GM19099 (cell line): ENCODE measurements around the gene UQCC5.

Experiments used
- POLR2A ChIP-seq: IDR thresholded peaks from 3 replicates; pipeline ENCODE4 v1.6.1; 2011; ENCODE audit warnings: low read depth; ENCODE audit not compliant: insufficient read length; ENCODE audit errors: extremely low read depth

UQCC5 gene

DNA sequence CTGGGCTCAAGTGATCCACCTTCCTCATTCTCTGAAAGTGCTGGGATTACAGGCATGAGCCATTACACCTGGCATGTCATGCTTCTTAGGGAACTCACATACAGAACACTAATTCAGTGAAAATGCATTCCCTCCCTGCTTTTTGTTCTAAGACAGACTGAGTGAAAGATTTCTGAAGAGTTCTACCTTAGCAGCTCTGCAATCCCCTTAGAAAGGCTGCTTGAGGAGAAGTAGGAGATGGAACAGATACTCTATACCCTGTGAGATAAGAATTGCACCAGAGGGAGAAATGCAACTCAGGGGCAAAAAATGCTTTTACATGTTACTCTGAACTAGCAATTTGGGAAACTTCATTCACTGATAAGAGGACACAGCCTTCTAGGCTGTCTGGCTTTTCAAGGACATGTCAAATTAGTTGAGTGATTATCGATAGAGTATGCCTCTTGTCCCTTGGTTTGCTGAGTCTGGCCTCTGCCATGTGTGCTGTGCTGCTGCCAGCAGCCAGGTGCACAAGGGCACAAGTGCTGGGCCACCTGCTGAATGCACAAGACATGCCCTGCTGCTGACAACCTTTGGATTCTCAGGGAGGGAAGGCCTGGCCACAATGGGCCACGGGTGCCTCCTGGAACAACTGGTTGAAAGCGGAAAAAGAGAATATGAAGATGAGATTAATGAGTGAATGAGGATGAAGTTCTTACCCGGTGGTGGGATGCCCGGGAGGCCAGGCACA lies 17.8 kb downstream of the UQCC5 start:
- TF ChIP-seq POLR2A: no peak

DNA sequence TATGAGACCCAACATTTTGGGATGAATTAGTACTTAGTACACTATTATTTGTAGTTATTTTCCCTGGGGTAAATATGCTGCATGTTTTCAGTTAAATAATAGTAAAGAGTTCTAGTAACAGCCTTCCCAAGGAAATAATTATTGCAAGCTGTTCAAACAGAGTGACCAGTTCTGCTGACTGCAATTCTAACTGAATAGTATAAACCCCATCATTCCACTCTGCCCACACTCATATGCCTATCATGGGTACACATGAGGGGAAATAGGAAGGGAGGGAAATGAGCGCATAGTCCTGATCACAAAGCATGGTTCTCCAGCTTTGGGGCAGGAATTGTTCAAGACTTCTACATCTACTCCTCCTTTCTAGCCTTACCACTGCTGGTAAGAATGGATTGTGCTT lies 18.7 kb downstream of the UQCC5 start:
- TF ChIP-seq POLR2A: no peak

DNA sequence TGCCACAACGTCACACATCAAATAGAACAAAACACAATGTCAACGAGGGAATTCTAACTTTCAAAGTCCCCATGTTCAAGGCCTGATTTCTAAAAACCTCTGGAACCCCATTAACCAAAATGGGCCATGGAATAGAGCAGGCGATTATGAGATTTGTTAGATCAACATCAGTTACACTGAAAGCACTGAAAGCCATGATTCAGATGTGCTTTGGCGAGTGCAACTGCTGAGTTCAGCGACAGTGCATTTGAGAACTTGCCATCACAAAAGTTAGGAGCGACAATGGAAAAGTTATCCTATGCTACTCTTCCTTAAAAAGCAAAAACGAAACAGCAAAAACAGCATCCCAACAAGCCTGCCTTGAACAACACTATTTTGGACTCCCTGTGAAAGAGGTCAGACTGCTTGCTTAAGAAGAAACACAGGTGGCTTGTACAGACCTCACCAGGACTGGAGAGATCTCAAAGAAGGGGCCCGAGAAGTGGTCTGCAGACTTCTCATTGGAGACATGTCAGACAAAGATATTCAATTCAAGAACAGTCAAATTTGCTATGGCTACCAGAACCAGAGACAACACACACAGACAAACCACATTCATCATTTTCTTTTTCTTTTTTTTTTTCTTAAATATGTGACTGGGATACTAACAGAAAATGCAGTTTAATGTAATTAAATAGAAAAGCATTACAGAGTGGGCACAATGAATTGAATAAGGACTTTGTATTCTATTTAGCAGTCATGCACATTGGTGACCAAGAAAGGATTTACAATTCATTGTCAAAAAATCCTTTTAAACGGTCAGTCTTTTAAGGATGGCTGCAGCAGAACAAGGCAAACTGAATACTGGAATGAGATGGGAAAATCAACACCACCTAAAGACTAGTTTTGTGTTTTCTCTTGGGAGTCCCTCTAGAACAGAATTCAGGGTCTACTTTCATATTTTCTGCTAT lies 20.9 kb downstream of the UQCC5 start:
- no peak for TF ChIP-seq POLR2A

DNA sequence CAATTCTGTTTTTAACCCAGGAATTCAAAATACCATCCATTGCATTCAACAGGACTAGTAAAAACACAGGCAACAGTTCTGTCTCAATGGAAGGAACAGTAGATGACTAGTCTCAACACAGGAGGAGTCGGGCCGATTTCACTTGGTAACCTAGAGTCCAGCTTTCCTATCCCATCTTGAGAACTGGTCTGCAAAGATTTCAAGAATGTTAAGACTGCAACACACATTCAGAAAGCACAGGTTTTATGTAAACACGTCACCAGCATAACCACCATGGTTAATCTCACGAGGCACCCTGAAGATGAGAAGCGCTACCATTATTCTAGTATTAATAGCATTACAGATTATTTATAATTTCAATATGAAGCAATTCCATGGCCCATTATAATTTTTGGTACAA lies 22.0 kb downstream of the UQCC5 start:
- no peak for TF ChIP-seq POLR2A

DNA sequence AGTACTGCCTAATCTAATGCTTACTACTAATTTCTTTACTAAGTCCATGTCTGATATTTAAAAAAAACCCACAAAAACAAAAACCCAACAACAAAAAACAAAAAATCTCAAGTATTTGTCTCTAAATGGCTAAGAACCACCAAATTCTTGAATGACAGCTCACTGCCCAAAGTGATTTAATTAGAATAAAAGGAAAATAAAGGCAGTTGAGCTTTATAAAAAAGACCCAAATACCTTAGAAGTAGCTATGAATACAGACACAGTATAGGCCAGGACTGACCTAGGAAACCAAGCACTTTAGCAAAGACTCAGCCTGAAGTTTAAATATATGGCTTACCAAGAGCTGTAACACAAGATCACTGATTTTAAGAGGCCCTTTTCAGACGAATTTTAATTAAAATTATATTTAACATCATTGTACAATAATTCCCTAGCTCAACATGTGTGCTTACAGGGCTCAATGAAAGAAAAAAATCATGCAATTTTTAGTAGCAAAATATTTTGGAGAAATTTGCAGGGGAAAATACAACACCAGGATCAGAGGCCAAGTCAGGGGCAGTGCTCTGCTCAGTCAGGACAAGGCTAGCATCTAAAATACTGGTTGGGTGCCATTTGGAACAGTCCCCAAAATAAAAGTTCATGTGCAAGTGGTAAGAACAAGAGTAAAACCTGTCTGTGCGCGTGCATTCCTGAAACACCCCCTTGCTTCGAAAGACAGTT lies 24.8 kb downstream of the UQCC5 start:
- TF ChIP-seq POLR2A: no peak

DNA sequence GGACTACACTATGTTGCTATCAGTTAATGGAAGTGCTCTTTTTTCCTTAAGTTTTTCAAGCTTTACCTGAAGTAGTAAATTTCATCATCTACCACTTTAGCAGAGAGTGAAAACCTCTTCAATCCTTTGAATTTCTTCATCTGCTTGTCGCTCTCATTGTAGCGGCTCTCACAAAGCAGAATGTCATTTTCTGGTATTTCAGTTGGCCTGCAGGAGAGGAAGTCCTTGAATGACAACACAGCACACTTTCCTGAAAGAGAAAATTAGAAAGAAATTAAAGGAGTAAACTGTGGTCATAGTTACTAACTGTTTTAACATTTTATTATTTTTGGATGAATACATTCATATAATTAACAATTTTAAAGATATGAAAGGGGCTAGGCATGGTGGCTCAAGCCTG lies 27.6 kb downstream of the UQCC5 start:
- no peak for TF ChIP-seq POLR2A

DNA sequence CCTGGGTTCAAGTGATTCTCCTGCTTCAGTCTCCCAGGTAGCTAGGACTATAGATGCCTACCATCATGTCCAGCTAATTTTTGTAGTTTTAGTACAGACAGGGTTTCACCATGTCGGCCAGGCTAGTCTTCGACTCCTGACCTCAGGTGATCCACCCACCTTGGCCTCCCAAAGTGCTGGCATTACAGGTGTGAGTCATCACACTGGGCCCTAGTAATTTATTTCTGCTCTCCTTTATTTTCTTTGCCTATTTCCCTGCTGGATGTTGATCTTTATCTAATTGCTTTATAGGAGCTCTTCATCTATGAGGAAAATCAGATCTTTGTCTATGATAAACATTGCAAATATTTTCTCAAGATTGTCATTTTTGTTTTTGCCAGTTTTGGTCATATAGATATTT lies 31.7 kb downstream of the UQCC5 start:
- no peak for TF ChIP-seq POLR2A

DNA sequence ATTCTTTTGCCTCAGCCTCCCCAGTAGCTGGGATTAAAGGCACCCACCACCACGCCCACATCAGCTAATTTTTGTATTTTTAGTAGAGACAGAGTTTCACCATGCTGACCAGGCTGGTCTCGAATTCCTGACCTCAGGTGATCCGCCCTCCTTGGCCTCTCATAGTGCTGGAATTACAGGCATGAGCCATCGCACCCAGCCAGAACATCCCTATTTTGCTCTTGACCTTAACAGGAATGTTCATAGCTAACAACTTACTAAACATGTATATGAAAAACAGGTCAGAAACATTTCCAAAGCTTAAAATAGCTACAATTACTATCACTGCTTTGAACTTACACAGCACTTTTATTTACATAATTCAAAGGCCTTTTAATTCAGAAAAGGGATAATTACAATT lies 33.7 kb downstream of the UQCC5 start:
- TF ChIP-seq POLR2A: no peak

DNA sequence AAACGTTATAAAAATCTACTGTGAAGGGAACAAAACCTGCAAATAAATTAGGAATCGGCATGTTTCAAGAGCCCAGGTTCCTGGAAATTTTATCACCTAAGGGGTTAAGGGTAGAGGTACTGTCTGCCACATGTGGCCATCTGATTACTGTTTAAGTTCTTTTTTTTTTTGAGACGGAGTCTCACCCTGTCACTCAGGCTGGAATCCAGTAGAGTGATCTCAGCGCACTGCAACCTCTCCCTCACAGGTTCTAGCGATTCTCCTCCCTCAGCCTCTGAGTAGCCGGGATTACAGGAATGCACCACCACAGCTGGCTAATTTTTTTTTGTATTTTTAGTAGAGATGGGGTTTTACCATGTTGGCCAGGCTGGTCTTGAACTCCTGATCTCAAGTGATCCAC lies 35.8 kb downstream of the UQCC5 start:
- no peak for TF ChIP-seq POLR2A

DNA sequence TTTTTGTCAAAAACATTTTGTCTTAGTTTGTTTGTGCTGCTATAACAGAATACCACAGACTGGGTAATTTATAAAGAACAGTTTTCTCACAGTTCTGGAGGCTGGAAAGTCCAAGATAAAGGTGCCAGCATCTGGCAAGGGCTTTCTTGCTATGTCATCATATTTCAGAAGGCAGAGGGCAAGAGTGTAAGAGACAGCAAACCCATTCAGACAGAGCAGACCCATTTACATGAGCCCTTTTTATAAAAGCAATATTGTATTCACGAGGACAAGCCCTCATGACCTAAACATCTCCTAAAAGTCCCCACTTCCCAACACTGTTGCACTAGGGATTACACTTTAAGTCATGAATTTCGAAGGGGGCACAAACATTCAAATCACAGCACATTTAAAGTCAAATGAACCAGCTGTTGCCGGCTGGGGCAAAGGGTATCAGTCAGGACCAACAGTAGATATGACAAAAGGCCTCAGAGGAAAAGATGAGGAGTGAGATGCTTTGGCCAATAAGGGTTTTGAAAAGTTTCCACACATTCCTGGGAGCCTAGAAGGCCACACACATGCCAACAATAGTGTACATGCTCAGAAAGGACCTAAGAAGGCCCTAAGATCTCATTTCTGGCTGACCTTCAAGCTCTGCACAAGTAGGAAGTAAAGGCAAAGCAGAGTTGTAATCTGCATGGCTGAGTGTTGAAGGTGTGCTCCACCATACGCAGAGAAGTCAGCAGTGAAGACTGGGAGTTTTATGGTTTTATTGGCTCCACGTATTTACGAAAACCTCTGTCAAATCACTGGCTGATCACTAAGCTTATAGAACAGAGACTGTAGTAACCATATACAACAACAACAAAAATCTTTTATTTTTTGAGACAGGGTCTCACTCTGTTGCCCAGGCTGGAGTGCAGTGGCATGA lies 37.9 kb downstream of the UQCC5 start:
- no peak for TF ChIP-seq POLR2A
